ENCODE data around the gene NAV2.

DNA sequence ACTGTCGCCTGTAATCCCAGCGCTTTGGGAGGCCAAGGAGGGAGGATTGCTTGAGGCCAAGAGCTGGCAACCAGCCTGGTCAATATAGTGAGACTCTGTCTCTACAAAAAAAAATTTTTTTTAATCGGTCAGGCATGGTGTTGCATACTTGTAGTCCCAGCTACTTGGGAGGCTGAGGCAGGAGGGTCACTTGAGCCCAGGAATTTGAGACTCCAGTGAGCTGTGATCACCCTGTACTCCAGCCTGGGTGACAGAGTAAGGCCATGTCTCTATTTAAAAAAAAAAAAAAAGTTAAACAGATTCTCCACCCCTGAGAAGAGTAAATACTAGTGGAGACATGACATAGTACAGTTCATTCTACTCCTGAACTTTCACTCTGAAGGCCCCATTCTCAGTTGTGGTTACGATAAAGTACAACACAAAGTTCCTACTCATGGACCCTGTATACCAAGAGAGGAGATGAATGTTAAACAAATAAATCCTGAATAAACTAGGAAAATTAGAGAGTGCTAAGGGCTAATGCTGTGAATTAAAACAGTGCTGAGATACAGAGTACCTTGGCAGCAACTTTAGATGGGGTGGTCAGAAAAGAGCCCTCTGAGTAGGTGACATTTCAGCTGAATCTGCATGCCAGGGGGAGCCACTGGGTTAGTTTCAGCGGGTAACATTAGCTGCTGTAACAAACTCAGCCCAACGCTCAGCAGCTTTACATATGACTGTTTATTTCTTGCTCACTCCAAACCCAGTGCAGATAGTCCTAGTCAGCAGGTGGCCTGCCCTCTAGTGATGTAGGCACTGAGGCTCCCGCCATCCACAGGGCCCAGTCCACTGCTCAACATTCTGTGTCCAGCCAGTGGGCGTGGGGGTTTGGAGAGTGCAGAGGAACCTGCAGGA is 372.5 kb downstream of the NAV2 start:
- TF ChIP-seq POLR2A (IDR thresholded peaks at IDR 0.05) (no peak), POLR2AphosphoS5 (IDR thresholded peaks at IDR 0.05) (no peak)
- TF ChIP-seq, protein P1, sequence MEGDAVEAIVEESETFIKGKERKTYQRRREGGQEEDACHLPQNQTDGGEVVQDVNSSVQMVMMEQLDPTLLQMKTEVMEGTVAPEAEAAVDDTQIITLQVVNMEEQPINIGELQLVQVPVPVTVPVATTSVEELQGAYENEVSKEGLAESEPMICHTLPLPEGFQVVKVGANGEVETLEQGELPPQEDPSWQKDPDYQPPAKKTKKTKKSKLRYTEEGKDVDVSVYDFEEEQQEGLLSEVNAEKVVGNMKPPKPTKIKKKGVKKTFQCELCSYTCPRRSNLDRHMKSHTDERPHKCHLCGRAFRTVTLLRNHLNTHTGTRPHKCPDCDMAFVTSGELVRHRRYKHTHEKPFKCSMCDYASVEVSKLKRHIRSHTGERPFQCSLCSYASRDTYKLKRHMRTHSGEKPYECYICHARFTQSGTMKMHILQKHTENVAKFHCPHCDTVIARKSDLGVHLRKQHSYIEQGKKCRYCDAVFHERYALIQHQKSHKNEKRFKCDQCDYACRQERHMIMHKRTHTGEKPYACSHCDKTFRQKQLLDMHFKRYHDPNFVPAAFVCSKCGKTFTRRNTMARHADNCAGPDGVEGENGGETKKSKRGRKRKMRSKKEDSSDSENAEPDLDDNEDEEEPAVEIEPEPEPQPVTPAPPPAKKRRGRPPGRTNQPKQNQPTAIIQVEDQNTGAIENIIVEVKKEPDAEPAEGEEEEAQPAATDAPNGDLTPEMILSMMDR (IDR thresholded peaks at IDR 0.05), result no peak
